Measurements from ENCODE around the gene TEX44.

Gene TEX44

GRCh38 chr2:231613663-231614558 is 21.2 kb downstream of the TEX44 start:
- no peaks in the 10 kb centered on the region for H3K27me3 ChIP-seq (ENCODE audit: insufficient read depth, low read depth, severe bottlenecking)
- no peak overlapping the region for H3K4me3 ChIP-seq (ENCODE audit: low read depth, low read length)
- no peak for TF ChIP-seq CTCF (IDR thresholded peaks at IDR 0.05; ENCODE audit: low read depth, low read length)
- no peaks in the 10 kb centered on the region for H3K36me3 ChIP-seq
- no peak for DNase-seq
- no peaks in the 10 kb centered on the region for H3K9me3 ChIP-seq (ENCODE audit: severe bottlenecking)
- H3K27ac ChIP-seq = no peak overlapping the region

GRCh38 chr2:231614559-231615057 is 21.9 kb downstream of the TEX44 start:
- TF ChIP-seq CTCF (IDR thresholded peaks at IDR 0.05; ENCODE audit: low read depth, low read length) = no peak
- Histone ChIP-seq H3K27ac (no peak overlapping the region), H3K27me3 (ENCODE audit: insufficient read depth, low read depth, severe bottlenecking) (no peaks in the 10 kb centered on the region), H3K9me3 (ENCODE audit: severe bottlenecking) (no peaks in the 10 kb centered on the region), H3K4me3 (ENCODE audit: low read depth, low read length) (no peak overlapping the region), H3K36me3 (no peaks in the 10 kb centered on the region)
- no peak for DNase-seq

- DNase-seq = no peak
- TF ChIP-seq CTCF (IDR thresholded peaks at IDR 0.05; ENCODE audit: low read depth, low read length) = no peak
- no peak overlapping the region for H3K4me3 ChIP-seq (ENCODE audit: low read depth, low read length)
- H3K9me3 ChIP-seq (ENCODE audit: severe bottlenecking) = no peaks in the 10 kb centered on the region
- H3K27me3 ChIP-seq (ENCODE audit: insufficient read depth, low read depth, severe bottlenecking) = no peaks in the 10 kb centered on the region
- H3K27ac ChIP-seq = no peak overlapping the region
- H3K36me3 ChIP-seq = no peaks in the 10 kb centered on the region
These were observed 22.5 kb downstream of the TEX44 start for GRCh38 chr2:231615058-231615671.

- Histone ChIP-seq H3K9me3 (ENCODE audit: severe bottlenecking) (no peaks in the 10 kb centered on the region), H3K36me3 (no peaks in the 10 kb centered on the region), H3K27me3 (ENCODE audit: insufficient read depth, low read depth, severe bottlenecking) (no peaks in the 10 kb centered on the region), H3K4me3 (ENCODE audit: low read depth, low read length) (no peak overlapping the region), H3K27ac (no peak overlapping the region)
- DNase-seq = no peak
- no peak for TF ChIP-seq CTCF (IDR thresholded peaks at IDR 0.05; ENCODE audit: low read depth, low read length)
These were observed 23.6 kb downstream of the TEX44 start for GRCh38 chr2:231616296-231616695.

GRCh38 chr2:231617059-231617926 is 24.6 kb downstream of the TEX44 start:
- Histone ChIP-seq H3K27ac (no peak overlapping the region), H3K36me3 (no peaks in the 10 kb centered on the region), H3K9me3 (ENCODE audit: severe bottlenecking) (no peaks in the 10 kb centered on the region), H3K4me3 (ENCODE audit: low read depth, low read length) (no peak overlapping the region), H3K27me3 (ENCODE audit: insufficient read depth, low read depth, severe bottlenecking) (no peaks in the 10 kb centered on the region)
- TF ChIP-seq CTCF (IDR thresholded peaks at IDR 0.05; ENCODE audit: low read depth, low read length) = no peak
- DNase-seq = no peak

All from WERI-Rb-1 (cell line).